OCI-LY3 (cell line): Measurements from ENCODE around the gene PFN1.

ENCODE experiments used
- EZH2phosphoT487 ChIP-seq: fragments of 200-600 bp; shearing (Covaris generic); IDR thresholded peaks from 2 replicates; pipeline ENCODE4 v1.6.1; 2018; ENCODE audit warnings: antibody characterized with exemption, mixed run types, low read depth
- TF ChIP-seq, protein P1 (sequence below): fragments of 200-600, 300-600 bp; sonication (generic); IDR thresholded peaks from 2 replicates; pipeline ENCODE4 v1.5.1; 2014; ENCODE audit warnings: antibody characterized with exemption, low read length, low read depth

DNA sequence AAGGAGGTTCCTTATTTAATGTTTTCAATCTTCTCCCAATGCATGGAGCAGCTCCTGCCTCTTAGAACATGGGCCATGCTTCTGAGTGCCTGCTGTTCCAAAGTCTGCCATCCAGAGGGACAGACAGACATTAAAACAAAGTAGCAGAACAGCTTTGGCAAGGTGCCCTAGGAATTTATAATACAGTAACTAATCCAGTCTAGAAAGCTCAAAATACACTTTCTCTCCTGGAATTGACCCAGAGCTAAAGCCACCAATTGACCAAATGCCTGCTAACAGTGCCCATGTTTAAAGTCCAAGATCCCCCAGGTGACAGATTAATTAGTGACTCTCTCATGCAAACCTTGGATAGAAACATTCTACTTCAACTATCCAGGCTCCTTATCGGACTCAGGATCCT is 34.3 kb downstream of the PFN1 start:
- TF ChIP-seq EZH2phosphoT487 = no peak
- TF ChIP-seq, protein P1, sequence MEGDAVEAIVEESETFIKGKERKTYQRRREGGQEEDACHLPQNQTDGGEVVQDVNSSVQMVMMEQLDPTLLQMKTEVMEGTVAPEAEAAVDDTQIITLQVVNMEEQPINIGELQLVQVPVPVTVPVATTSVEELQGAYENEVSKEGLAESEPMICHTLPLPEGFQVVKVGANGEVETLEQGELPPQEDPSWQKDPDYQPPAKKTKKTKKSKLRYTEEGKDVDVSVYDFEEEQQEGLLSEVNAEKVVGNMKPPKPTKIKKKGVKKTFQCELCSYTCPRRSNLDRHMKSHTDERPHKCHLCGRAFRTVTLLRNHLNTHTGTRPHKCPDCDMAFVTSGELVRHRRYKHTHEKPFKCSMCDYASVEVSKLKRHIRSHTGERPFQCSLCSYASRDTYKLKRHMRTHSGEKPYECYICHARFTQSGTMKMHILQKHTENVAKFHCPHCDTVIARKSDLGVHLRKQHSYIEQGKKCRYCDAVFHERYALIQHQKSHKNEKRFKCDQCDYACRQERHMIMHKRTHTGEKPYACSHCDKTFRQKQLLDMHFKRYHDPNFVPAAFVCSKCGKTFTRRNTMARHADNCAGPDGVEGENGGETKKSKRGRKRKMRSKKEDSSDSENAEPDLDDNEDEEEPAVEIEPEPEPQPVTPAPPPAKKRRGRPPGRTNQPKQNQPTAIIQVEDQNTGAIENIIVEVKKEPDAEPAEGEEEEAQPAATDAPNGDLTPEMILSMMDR = no peak
